SK-N-SH (cell line): ENCODE data around the gene PTK7. TPM values are rescaled to one million over a fixed set of nuclear protein-coding genes. Genes with fewer than 3 reads are reported as not detected.

Experiments used
- CTCF ChIA-PET: fragments of 300-600, 350-600 bp; formaldehyde crosslinking; extraction: SDS; loops from one replicate; lab custom pipeline; 2021; lab: Yijun Ruan, JAX
- POLR2A ChIA-PET: fragments of 350-600 bp; sonication (Branson Sonifier 250); formaldehyde crosslinking; extraction: SDS; loops from one replicate; lab custom pipeline; 2020; ENCODE audit warnings: antibody characterized with exemption, inconsistent platforms; lab: Yijun Ruan, JAX
- DNase-seq: peaks from one replicate; pipeline ENCODE4 v3.0.0; 2012
- H2AFZ ChIP-seq: fragments of 200-600 bp; sonication (generic); 2 replicates; pipeline ENCODE4 v1.8.1; 2016; ENCODE audit warnings: antibody characterized with exemption, mild to moderate bottlenecking, low read depth
- H3F3A ChIP-seq: fragments of 200-600 bp; sonication (generic); replicated peaks from 2 replicates; pipeline ENCODE3; 2016; ENCODE audit warnings: antibody characterized with exemption, mild to moderate bottlenecking; ENCODE audit not compliant: insufficient read depth
- H3K27ac ChIP-seq, 2 experiments: fragments of 200-500 bp in 1 of 2; fragments of 200-600 bp in 1 of 2; sonication (Bioruptor generic) in 1 of 2; sonication (generic), shearing (Covaris generic) in 1 of 2; 2 replicates each; pipeline versions ENCODE4 v1.5.1 to v1.6.1; 2014 to 2016; ENCODE audit warnings: low read depth in 2 of 2, inconsistent platforms in 1 of 2, low read length in 1 of 2, mild to moderate bottlenecking in 1 of 2, mixed read lengths in 1 of 2
- H3K27me3 ChIP-seq: fragments of 200-600 bp; sonication (generic), shearing (Covaris generic); 2 replicates; pipeline ENCODE4 v1.6.1; 2016; ENCODE audit warnings: mixed run types; ENCODE audit not compliant: insufficient read depth
- H3K36me3 ChIP-seq, 2 experiments: fragments of 200-500 bp in 1 of 2; fragments of 200-600 bp in 1 of 2; sonication (Bioruptor generic) in 1 of 2; sonication (generic) in 1 of 2; replicated peaks in 1 of 2; 2 replicates each; pipeline versions ENCODE3 to v1.5.1; 2014 to 2016; ENCODE audit warnings: low read length in 1 of 2, mild to moderate bottlenecking in 1 of 2; ENCODE audit not compliant: insufficient read depth in 2 of 2, control insufficient read depth in 1 of 2
- H3K4me1 ChIP-seq, 2 experiments: fragments of 200-500 bp in 1 of 2; fragments of 200-600 bp in 1 of 2; sonication (Bioruptor generic) in 1 of 2; sonication (generic), shearing (Covaris generic) in 1 of 2; 2 replicates each; pipeline versions ENCODE4 v1.5.1 to v1.6.1; 2014 to 2016; ENCODE audit warnings: low read depth in 1 of 2, low read length in 1 of 2, mixed run types in 1 of 2; ENCODE audit not compliant: insufficient read depth in 2 of 2, control insufficient read depth in 1 of 2
- H3K4me2 ChIP-seq: fragments of 200-600 bp; sonication (generic), shearing (Covaris generic); 2 replicates; pipeline ENCODE4 v1.6.1; 2017; ENCODE audit warnings: mixed run types
- H3K4me3 ChIP-seq, 2 experiments: fragments of 200-500 bp in 1 of 2; fragments of 200-600 bp in 1 of 2; sonication (Bioruptor generic) in 1 of 2; sonication (generic), shearing (Covaris generic) in 1 of 2; 2 replicates each; pipeline versions ENCODE4 v1.5.1 to v1.8.1; 2014 to 2016; ENCODE audit warnings: low read depth in 2 of 2, inconsistent platforms in 1 of 2, low read length in 1 of 2, mild to moderate bottlenecking in 1 of 2, mixed read lengths in 1 of 2, moderate library complexity in 1 of 2
- H3K79me2 ChIP-seq: fragments of 200-600 bp; sonication (generic); 2 replicates; pipeline ENCODE4 v1.8.1; 2017; ENCODE audit warnings: mild to moderate bottlenecking; ENCODE audit not compliant: insufficient read depth
- H3K9ac ChIP-seq: fragments of 200-600 bp; sonication (generic); 2 replicates; pipeline ENCODE4 v1.6.1; 2017; ENCODE audit warnings: mixed run types
- H3K9me2 ChIP-seq: fragments of 200-600 bp; sonication (generic); 2 replicates; pipeline ENCODE4 v1.6.1; 2017; ENCODE audit warnings: mixed run types
- H3K9me3 ChIP-seq: fragments of 200-600 bp; sonication (generic); 2 replicates; pipeline ENCODE4 v1.6.1; 2017; ENCODE audit warnings: mixed run types, mild to moderate bottlenecking, moderate library complexity
- H4K20me1 ChIP-seq: fragments of 200-600 bp; sonication (generic); 2 replicates; pipeline ENCODE4 v1.6.1; 2017; ENCODE audit warnings: mild to moderate bottlenecking, mixed run types; ENCODE audit not compliant: insufficient read depth
- EZH2phosphoT487 ChIP-seq: fragments of 200-600 bp; sonication (generic); IDR thresholded peaks from 2 replicates; pipeline ENCODE4 v1.6.1; 2017; ENCODE audit warnings: low read depth, mixed run types, mild to moderate bottlenecking, antibody characterized with exemption, moderate library complexity, borderline replicate concordance
- FOSL2 ChIP-seq: IDR thresholded peaks from 2 replicates; pipeline ENCODE4 v1.4.0; 2012; ENCODE audit warnings: low read depth, mild to moderate bottlenecking, moderate library complexity, borderline replicate concordance
- FOXJ3 ChIP-seq: sonication (generic); formaldehyde crosslinking; IDR thresholded peaks from 2 replicates; pipeline ENCODE4 v1.5.1; 2020; ENCODE audit warnings: mild to moderate bottlenecking, missing genetic modification reagents
- GABPA ChIP-seq: IDR thresholded peaks from 2 replicates; pipeline ENCODE4 v1.4.0; 2012; ENCODE audit warnings: low read depth, mild to moderate bottlenecking
- JUND ChIP-seq: IDR thresholded peaks from 2 replicates; pipeline ENCODE4 v1.4.0; 2012
- MEF2A ChIP-seq: IDR thresholded peaks from 2 replicates; pipeline ENCODE4 v1.4.0; 2012; ENCODE audit warnings: low read depth, borderline replicate concordance
- RCOR1 ChIP-seq: fragments of 150-350 bp; IDR thresholded peaks from 2 replicates; pipeline ENCODE4 v1.6.1; 2017; ENCODE audit warnings: antibody characterized with exemption, low read length
- RXRA ChIP-seq: IDR thresholded peaks from 2 replicates; pipeline ENCODE4 v1.4.0; 2012; ENCODE audit warnings: low read depth, mild to moderate bottlenecking, borderline replicate concordance
- SIN3A ChIP-seq: IDR thresholded peaks from 2 replicates; pipeline ENCODE4 v1.6.1; 2012; ENCODE audit warnings: low read depth, mild to moderate bottlenecking, low read length, moderate library complexity, borderline replicate concordance
- SMC3 ChIP-seq: IDR thresholded peaks from 2 replicates; pipeline ENCODE4 v1.6.1; 2012; ENCODE audit warnings: low read depth, low read length, improper control_type of control experiment
- TCF12 ChIP-seq: IDR thresholded peaks from 2 replicates; pipeline ENCODE4 v1.4.0; 2012
- WGBS: methylation state at CpG from one replicate; pipeline ENCODE4 v1.1.6; 2017; ENCODE audit warnings: low lambda C conversion rate; 5-methylcytosine and 5-hydroxymethylcytosine counted together
- polyA plus RNA-seq, 3 experiments: library from polyadenylated mRNA; depleted of rRNA; stranded (reverse); fragments of >200 nt; gene quantifications; 2 replicates each; pipeline ENCODE4 v1.2.3, GENCODE V29; 2012
- TF ChIP-seq, protein P1 (sequence below): IDR thresholded peaks from 2 replicates; pipeline ENCODE4 v1.4.0; 2012; ENCODE audit warnings: low read depth, borderline replicate concordance
- TF ChIP-seq, protein P2 (sequence below): fragments of 200-600 bp; sonication (generic); IDR thresholded peaks from 2 replicates; pipeline ENCODE4 v1.6.1; 2017; ENCODE audit warnings: antibody characterized with exemption, mild to moderate bottlenecking, moderate library complexity
- TF ChIP-seq, protein P3 (sequence below): IDR thresholded peaks from 2 replicates; pipeline ENCODE4 v1.6.1; 2012; ENCODE audit warnings: mild to moderate bottlenecking, low read depth, low read length, moderate library complexity

PTK7 gene
- polyA plus RNA-seq, 1 of the 3 experiments (the other 2 are of a cell fraction) = 105 TPM

DNA sequence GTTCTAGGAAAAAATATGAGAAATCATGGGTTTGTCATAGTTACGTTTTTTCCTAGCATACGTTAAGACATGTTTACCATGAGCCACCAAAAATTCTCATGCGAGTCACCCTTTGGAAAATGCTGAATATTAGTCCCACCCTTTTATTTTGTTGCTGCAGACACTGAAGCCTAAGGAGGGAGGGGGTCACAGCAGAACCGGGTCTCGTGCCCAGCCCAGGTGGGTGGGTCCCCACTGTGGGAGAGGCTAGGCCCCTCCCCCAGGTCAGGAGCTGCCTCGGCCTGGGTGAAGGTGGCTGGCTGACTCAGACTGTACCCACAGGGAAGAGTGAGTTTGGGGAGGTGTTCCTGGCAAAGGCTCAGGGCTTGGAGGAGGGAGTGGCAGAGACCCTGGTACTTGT, 68.8 kb downstream of the PTK7 start:
- WGBS = 85% methylated on average over 4 of the region's 6 CpGs
- POLR2A ChIA-PET = no interaction called here
- H3K9ac ChIP-seq = no peak overlapping the region
- TF ChIP-seq FOXJ3 (CRISPR knock-in tag) = no peak
- no peak for TF ChIP-seq GABPA
- TF ChIP-seq, protein P1, sequence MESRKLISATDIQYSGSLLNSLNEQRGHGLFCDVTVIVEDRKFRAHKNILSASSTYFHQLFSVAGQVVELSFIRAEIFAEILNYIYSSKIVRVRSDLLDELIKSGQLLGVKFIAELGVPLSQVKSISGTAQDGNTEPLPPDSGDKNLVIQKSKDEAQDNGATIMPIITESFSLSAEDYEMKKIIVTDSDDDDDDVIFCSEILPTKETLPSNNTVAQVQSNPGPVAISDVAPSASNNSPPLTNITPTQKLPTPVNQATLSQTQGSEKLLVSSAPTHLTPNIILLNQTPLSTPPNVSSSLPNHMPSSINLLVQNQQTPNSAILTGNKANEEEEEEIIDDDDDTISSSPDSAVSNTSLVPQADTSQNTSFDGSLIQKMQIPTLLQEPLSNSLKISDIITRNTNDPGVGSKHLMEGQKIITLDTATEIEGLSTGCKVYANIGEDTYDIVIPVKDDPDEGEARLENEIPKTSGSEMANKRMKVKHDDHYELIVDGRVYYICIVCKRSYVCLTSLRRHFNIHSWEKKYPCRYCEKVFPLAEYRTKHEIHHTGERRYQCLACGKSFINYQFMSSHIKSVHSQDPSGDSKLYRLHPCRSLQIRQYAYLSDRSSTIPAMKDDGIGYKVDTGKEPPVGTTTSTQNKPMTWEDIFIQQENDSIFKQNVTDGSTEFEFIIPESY = no peak
- no peak for TF ChIP-seq EZH2phosphoT487
- TF ChIP-seq, protein P2, sequence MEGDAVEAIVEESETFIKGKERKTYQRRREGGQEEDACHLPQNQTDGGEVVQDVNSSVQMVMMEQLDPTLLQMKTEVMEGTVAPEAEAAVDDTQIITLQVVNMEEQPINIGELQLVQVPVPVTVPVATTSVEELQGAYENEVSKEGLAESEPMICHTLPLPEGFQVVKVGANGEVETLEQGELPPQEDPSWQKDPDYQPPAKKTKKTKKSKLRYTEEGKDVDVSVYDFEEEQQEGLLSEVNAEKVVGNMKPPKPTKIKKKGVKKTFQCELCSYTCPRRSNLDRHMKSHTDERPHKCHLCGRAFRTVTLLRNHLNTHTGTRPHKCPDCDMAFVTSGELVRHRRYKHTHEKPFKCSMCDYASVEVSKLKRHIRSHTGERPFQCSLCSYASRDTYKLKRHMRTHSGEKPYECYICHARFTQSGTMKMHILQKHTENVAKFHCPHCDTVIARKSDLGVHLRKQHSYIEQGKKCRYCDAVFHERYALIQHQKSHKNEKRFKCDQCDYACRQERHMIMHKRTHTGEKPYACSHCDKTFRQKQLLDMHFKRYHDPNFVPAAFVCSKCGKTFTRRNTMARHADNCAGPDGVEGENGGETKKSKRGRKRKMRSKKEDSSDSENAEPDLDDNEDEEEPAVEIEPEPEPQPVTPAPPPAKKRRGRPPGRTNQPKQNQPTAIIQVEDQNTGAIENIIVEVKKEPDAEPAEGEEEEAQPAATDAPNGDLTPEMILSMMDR = no peak
- no peak for TF ChIP-seq TCF12
- TF ChIP-seq, protein P3, sequence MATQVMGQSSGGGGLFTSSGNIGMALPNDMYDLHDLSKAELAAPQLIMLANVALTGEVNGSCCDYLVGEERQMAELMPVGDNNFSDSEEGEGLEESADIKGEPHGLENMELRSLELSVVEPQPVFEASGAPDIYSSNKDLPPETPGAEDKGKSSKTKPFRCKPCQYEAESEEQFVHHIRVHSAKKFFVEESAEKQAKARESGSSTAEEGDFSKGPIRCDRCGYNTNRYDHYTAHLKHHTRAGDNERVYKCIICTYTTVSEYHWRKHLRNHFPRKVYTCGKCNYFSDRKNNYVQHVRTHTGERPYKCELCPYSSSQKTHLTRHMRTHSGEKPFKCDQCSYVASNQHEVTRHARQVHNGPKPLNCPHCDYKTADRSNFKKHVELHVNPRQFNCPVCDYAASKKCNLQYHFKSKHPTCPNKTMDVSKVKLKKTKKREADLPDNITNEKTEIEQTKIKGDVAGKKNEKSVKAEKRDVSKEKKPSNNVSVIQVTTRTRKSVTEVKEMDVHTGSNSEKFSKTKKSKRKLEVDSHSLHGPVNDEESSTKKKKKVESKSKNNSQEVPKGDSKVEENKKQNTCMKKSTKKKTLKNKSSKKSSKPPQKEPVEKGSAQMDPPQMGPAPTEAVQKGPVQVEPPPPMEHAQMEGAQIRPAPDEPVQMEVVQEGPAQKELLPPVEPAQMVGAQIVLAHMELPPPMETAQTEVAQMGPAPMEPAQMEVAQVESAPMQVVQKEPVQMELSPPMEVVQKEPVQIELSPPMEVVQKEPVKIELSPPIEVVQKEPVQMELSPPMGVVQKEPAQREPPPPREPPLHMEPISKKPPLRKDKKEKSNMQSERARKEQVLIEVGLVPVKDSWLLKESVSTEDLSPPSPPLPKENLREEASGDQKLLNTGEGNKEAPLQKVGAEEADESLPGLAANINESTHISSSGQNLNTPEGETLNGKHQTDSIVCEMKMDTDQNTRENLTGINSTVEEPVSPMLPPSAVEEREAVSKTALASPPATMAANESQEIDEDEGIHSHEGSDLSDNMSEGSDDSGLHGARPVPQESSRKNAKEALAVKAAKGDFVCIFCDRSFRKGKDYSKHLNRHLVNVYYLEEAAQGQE = no peak
- TF ChIP-seq, all 33 proteins: peak for 0
- Histone ChIP-seq H3K27ac (no peak overlapping the region), H4K20me1 (no peaks in the 10 kb centered on the region), H3K4me2 (no peak overlapping the region), H3K27me3 (no peaks in the 10 kb centered on the region), H3K79me2 (no peaks in the 10 kb centered on the region), H3K36me3 (peaks cover 12 to 20% of the 10 kb centered on the region in 2 experiments), H3K4me3 (no peak overlapping the region), H3K9me3 (no peaks in the 10 kb centered on the region), H3F3A (peaks cover 21% of the 10 kb centered on the region), H3K9me2 (no peaks in the 10 kb centered on the region), H3K4me1 (peaks cover 8 to 11% of the 10 kb centered on the region in 2 experiments; a peak in 3 of 4 replicates), H2AFZ (no peak overlapping the region)
- CTCF ChIA-PET = interaction anchor here (0.7 to 4.4 kb wide), 11 partner anchors 14 to 243 kb away, joined by 3 to 58 read pairs (median 6); partner anchors contain the start of gene PTK7
- no peak for DNase-seq

- no peak for DNase-seq
- CTCF ChIA-PET = interaction anchor here (1.0 to 1.4 kb wide), 4 partner anchors 16 to 77 kb away, joined by 3 to 4 read pairs (median 4); no protein-coding TSS in a partner anchor
- Histone ChIP-seq H3K27me3 (no peaks in the 10 kb centered on the region), H3F3A (peaks cover 16% of the 10 kb centered on the region), H3K4me3 (no peak overlapping the region), H4K20me1 (no peaks in the 10 kb centered on the region), H2AFZ (no peak overlapping the region), H3K9ac (no peak overlapping the region), H3K27ac (no peak overlapping the region), H3K4me1 (peaks cover 8 to 11% of the 10 kb centered on the region in 2 experiments; a peak in 3 of 4 replicates), H3K4me2 (no peak overlapping the region), H3K36me3 (peaks cover 12 to 20% of the 10 kb centered on the region in 2 experiments), H3K9me3 (no peaks in the 10 kb centered on the region), H3K9me2 (no peaks in the 10 kb centered on the region), H3K79me2 (no peaks in the 10 kb centered on the region)
- 93% methylated on average over 3 of the region's 3 CpGs for WGBS
- POLR2A ChIA-PET = no interaction called here
- TF ChIP-seq SIN3A = no peak
- TF ChIP-seq, protein P2 = no peak
- TF ChIP-seq, protein P1 = no peak
- no peak for TF ChIP-seq RXRA
- no peak for TF ChIP-seq JUND
- TF ChIP-seq MEF2A = no peak
- TF ChIP-seq RCOR1 = no peak
- TF ChIP-seq EZH2phosphoT487 = no peak
- no peak for TF ChIP-seq SMC3
- no peak for TF ChIP-seq TCF12
- TF ChIP-seq FOSL2 = no peak
Measured at GRCh38 chr6:43146261-43146660, 70.1 kb downstream of the PTK7 start.
